RKO (cell line): Measurements from ENCODE around the gene CNTN4.

Experiments used
- DNase-seq: peaks from one replicate; pipeline ENCODE4 v3.0.0-alpha.2; 2016; ENCODE audit warnings: low spot score

The CNTN4 gene

GRCh38 chr3:3105246-3105645, 1006.6 kb downstream of the CNTN4 start:
- DNase-seq = no peak

GRCh38 chr3:3105815-3106214, 1007.1 kb downstream of the CNTN4 start:
- DNase-seq = no peak

- no peak for DNase-seq
These were observed 1008.5 kb downstream of the CNTN4 start for GRCh38 chr3:3107181-3107580.
